CD14-positive monocyte (primary cell): ENCODE measurements around the gene FGFR2. TPM values are rescaled to one million over a fixed set of nuclear protein-coding genes. Genes with fewer than 3 reads are reported as not detected.

ENCODE experiments used
- DNase-seq, 3 donors: peaks; one replicate each; pipeline ENCODE4 v3.0.0-alpha.2; 2011 to 2022
- H2AFZ ChIP-seq: 2 replicates; pipeline ENCODE4 v1.6.0; 2012; ENCODE audit warnings: mild to moderate bottlenecking, low read depth, low read length, inconsistent platforms; ENCODE audit not compliant: insufficient read depth, poor library complexity, severe bottlenecking
- H3K27ac ChIP-seq, 2 donors: 1 replicate in 1 of 2; 2 replicates in 1 of 2; pipeline ENCODE4 v1.5.1; 2012 to 2013; ENCODE audit warnings: low read length in 2 of 2, control low read depth in 1 of 2, inconsistent platforms in 1 of 2, low read depth in 1 of 2, mild to moderate bottlenecking in 1 of 2
- H3K27me3 ChIP-seq, 2 donors: one replicate each; pipeline versions ENCODE4 v1.6.0 to v1.6.1; 2011 to 2013; ENCODE audit warnings: low read length in 2 of 2; ENCODE audit not compliant: control insufficient read depth in 2 of 2, insufficient read depth in 2 of 2
- H3K36me3 ChIP-seq, 2 donors: replicated peaks in 1 of 2; 1 replicate in 1 of 2; 2 replicates in 1 of 2; pipeline versions ENCODE4 v1.5.1 to v1.6.1; 2012 to 2013; ENCODE audit warnings: low read length in 2 of 2, control low read depth in 1 of 2, inconsistent platforms in 1 of 2, mild to moderate bottlenecking in 1 of 2; ENCODE audit not compliant: insufficient read depth in 2 of 2, control insufficient read depth in 1 of 2
- H3K4me1 ChIP-seq, 2 donors: 1 replicate in 1 of 2; 2 replicates in 1 of 2; pipeline versions ENCODE4 v1.5.1 to v1.6.1; 2012 to 2013; ENCODE audit warnings: low read length in 2 of 2, control low read depth in 1 of 2, inconsistent platforms in 1 of 2, mild to moderate bottlenecking in 1 of 2, moderate library complexity in 1 of 2; ENCODE audit not compliant: insufficient read depth in 2 of 2, control insufficient read depth in 1 of 2
- H3K4me2 ChIP-seq: replicated peaks from 2 replicates; pipeline ENCODE3; 2012; ENCODE audit warnings: low read length, moderate library complexity, mild to moderate bottlenecking; ENCODE audit not compliant: poor library complexity, severe bottlenecking; ENCODE audit errors: extremely low read depth
- H3K4me3 ChIP-seq, 3 experiments: fragments of 200-600 bp in 1 of 3; sonication (generic) in 1 of 3; replicated peaks in 1 of 3; 1 replicate in 2 of 3; 2 replicates in 1 of 3; pipeline ENCODE4 v1.5.1; 2011 to 2013; ENCODE audit warnings: low read length in 3 of 3, mild to moderate bottlenecking in 3 of 3, control low read depth in 2 of 3, low read depth in 2 of 3, inconsistent platforms in 1 of 3, moderate library complexity in 1 of 3
- H3K79me2 ChIP-seq: 2 replicates; pipeline ENCODE4 v1.6.0; 2012; ENCODE audit warnings: mild to moderate bottlenecking, control low read depth, inconsistent platforms, low read length, moderate library complexity; ENCODE audit not compliant: insufficient read depth
- H3K9ac ChIP-seq: 2 replicates; pipeline ENCODE4 v1.6.0; 2017; ENCODE audit warnings: low read length, mild to moderate bottlenecking; ENCODE audit not compliant: insufficient read depth, poor library complexity, severe bottlenecking
- H3K9me3 ChIP-seq, 2 donors: replicated peaks in 1 of 2; 1 replicate in 1 of 2; 2 replicates in 1 of 2; pipeline versions ENCODE4 v1.5.1 to v1.6.1; 2012 to 2013; ENCODE audit warnings: low read length in 2 of 2, control low read depth in 1 of 2; ENCODE audit not compliant: control insufficient read depth in 1 of 2, insufficient read depth in 1 of 2
- H4K20me1 ChIP-seq: 2 replicates; pipeline ENCODE4 v1.6.0; 2012; ENCODE audit warnings: mild to moderate bottlenecking, low read length, control low read depth, moderate library complexity; ENCODE audit not compliant: insufficient read depth
- H3K27ac Mint-ChIP-seq, 7 donors: one replicate each; pipeline ENCODE4 v1.8.0; 2020; ENCODE audit warnings: mild to moderate bottlenecking in 7 of 7, mixed read lengths in 7 of 7, moderate library complexity in 6 of 7, inconsistent platforms in 2 of 7
- H3K27me3 Mint-ChIP-seq, 3 donors: one replicate each; pipeline ENCODE4 v1.8.0; 2021 to 2022; ENCODE audit warnings: low read depth in 3 of 3, mild to moderate bottlenecking in 3 of 3, mixed read lengths in 3 of 3, moderate library complexity in 3 of 3, inconsistent platforms in 1 of 3
- H3K36me3 Mint-ChIP-seq, 2 donors: one replicate each; pipeline ENCODE4 v1.8.0; 2020; ENCODE audit warnings: mixed read lengths in 2 of 2, inconsistent platforms in 1 of 2, mild to moderate bottlenecking in 1 of 2
- H3K4me1 Mint-ChIP-seq: one replicate; pipeline ENCODE4 v1.8.0; 2020; ENCODE audit warnings: mild to moderate bottlenecking, mixed read lengths
- H3K4me3 Mint-ChIP-seq, 2 donors: one replicate each; pipeline ENCODE4 v1.8.0; 2020; ENCODE audit warnings: mild to moderate bottlenecking in 2 of 2, mixed read lengths in 2 of 2, moderate library complexity in 1 of 2
- H3K9me3 Mint-ChIP-seq, 7 donors: one replicate each; pipeline ENCODE4 v1.8.0; 2020 to 2022; ENCODE audit warnings: mixed read lengths in 7 of 7, mild to moderate bottlenecking in 6 of 7, moderate library complexity in 6 of 7, inconsistent platforms in 2 of 7
- WGBS: methylation state at CpG from one replicate; pipeline ENCODE4 v1.1.5; 2013; ENCODE audit warnings: missing lambda C conversion rate; ENCODE audit not compliant: insufficient coverage; 5-methylcytosine and 5-hydroxymethylcytosine counted together
- intact Hi-C, 2 donors: fragments of 100-400 bp; cut with micrococcal nuclease; formaldehyde crosslinking; loops; one replicate each; pipeline versions ENCODE4 v1.15.0 to v1.15.1; 2023
- polyA plus RNA-seq, 3 donors: library from polyadenylated mRNA; depleted of rRNA in 1 of 3; unstranded in 2 of 3; stranded (reverse) in 1 of 3; fragments of 300-500 nt in 2 of 3; fragments of >200 nt in 1 of 3; fragmentation: Illumina TruSeq in 2 of 3; gene quantifications; 1 replicate in 2 of 3; 2 replicates in 1 of 3; pipeline ENCODE4 v1.2.3, GENCODE V29; 2012 to 2021
- TF ChIP-seq, protein P1 (sequence below): fragments of 200-600 bp; IDR thresholded peaks from one replicate; pipeline ENCODE4 v1.8.0; 2022; ENCODE audit warnings: antibody characterized with exemption, mild to moderate bottlenecking

FGFR2 gene
- polyA plus RNA-seq, 3 donors = not detected

DNA sequence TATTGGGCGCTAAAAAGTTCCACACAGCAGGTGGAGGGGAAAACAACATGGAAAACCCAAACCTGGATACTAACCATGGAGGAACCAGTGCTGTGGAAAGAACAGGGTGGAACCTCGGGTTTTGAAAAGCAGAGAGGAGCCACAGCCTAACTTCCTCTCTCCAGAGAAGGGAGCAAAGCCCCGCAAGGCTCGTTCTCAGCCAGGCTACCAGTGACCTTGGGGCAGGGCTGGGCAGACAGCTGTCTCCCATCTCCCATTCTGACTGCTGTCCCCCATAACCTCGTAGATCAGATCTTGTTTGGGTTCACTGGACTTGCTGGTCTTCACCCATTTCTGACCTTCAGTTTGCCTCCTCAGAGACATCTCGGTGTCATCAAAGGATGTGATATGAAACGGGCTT lies 47.5 kb upstream of the FGFR2 start:
- Histone ChIP-seq H3K9ac (no peak overlapping the region), H3K9me3 (peaks cover 0 to 6% of the 10 kb centered on the region in 2 donors), H3K4me1 (no peaks in the 10 kb centered on the region), H3K4me3 (no peak overlapping the region), H4K20me1 (no peaks in the 10 kb centered on the region), H3K79me2 (no peaks in the 10 kb centered on the region), H3K27me3 (no peaks in the 10 kb centered on the region), H3K27ac (no peak overlapping the region), H2AFZ (no peak overlapping the region), H3K36me3 (no peaks in the 10 kb centered on the region), H3K4me2 (no peak overlapping the region)
- no peaks in the 10 kb centered on the region for H3K36me3 Mint-ChIP-seq
- H3K9me3 Mint-ChIP-seq = peaks cover 2 to 21% (median 7%) of the 10 kb centered on the region in 7 donors
- no peak overlapping the region for H3K27ac Mint-ChIP-seq
- DNase-seq = no peak
- H3K4me1 Mint-ChIP-seq = no peaks in the 10 kb centered on the region
- WGBS = 100% methylated on average over 1 of the region's 7 CpGs
- no peak overlapping the region for H3K4me3 Mint-ChIP-seq
- TF ChIP-seq, protein P1, sequence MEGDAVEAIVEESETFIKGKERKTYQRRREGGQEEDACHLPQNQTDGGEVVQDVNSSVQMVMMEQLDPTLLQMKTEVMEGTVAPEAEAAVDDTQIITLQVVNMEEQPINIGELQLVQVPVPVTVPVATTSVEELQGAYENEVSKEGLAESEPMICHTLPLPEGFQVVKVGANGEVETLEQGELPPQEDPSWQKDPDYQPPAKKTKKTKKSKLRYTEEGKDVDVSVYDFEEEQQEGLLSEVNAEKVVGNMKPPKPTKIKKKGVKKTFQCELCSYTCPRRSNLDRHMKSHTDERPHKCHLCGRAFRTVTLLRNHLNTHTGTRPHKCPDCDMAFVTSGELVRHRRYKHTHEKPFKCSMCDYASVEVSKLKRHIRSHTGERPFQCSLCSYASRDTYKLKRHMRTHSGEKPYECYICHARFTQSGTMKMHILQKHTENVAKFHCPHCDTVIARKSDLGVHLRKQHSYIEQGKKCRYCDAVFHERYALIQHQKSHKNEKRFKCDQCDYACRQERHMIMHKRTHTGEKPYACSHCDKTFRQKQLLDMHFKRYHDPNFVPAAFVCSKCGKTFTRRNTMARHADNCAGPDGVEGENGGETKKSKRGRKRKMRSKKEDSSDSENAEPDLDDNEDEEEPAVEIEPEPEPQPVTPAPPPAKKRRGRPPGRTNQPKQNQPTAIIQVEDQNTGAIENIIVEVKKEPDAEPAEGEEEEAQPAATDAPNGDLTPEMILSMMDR = no peak
- peaks cover 1 to 3% (median 3%) of the 10 kb centered on the region in 3 donors for H3K27me3 Mint-ChIP-seq
- intact Hi-C loops = no loop called here

DNA sequence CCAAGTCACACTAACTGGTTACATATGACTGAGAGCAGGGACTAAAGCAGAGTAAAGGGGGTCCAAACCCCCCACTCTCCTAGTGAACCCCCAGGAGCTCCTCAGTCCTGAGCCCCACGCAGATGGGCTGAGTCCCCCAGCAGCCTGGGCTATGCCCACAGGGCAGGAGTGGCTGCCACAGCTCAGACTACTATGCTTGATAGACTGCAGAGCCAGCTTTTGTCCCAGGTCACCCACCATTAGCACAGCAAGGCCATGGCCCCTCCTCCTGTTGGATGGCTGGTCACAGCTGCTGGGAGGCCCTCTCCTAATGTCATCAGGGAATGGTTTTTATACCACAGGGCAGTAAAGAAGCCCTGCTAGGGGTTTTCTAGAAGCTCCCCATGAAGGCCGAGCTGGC lies 46.3 kb upstream of the FGFR2 start:
- peaks cover 0 to 7% of the 10 kb centered on the region in 2 donors for H3K9me3 ChIP-seq
- H3K4me1 Mint-ChIP-seq = no peaks in the 10 kb centered on the region
- no peaks in the 10 kb centered on the region for H4K20me1 ChIP-seq
- no peaks in the 10 kb centered on the region for H3K36me3 ChIP-seq
- H3K4me1 ChIP-seq = no peaks in the 10 kb centered on the region
- H2AFZ ChIP-seq = no peak overlapping the region
- intact Hi-C loops = no loop called here
- no peaks in the 10 kb centered on the region for H3K79me2 ChIP-seq
- no peaks in the 10 kb centered on the region for H3K36me3 Mint-ChIP-seq
- H3K27ac ChIP-seq = no peak overlapping the region
- TF ChIP-seq, protein P1 = no peak
- H3K9me3 Mint-ChIP-seq = peaks cover 2 to 21% (median 11%) of the 10 kb centered on the region in 7 donors
- H3K4me2 ChIP-seq = no peak overlapping the region
- H3K27ac Mint-ChIP-seq = no peak overlapping the region
- peaks cover 1 to 3% (median 3%) of the 10 kb centered on the region in 3 donors for H3K27me3 Mint-ChIP-seq
- H3K27me3 ChIP-seq = no peaks in the 10 kb centered on the region
- no peak overlapping the region for H3K4me3 Mint-ChIP-seq
- WGBS = 90% methylated on average over 2 of the region's 2 CpGs
- no peak for DNase-seq
- H3K9ac ChIP-seq = no peak overlapping the region
- no peak overlapping the region for H3K4me3 ChIP-seq
